K562 (cell line): ENCODE measurements around the gene KDM2B. TPM values are rescaled to one million over a fixed set of nuclear protein-coding genes. Genes with fewer than 3 reads are reported as not detected.

Experiments used
- BRD4 ChIP-seq: fragments of 200-600 bp; sonication (generic); IDR thresholded peaks from 2 replicates; pipeline ENCODE4 v1.6.1; 2017; ENCODE audit warnings: inconsistent platforms
- CBFA2T3 ChIP-seq: fragments of 450-650 bp; IDR thresholded peaks from 2 replicates; pipeline ENCODE4 v1.6.1; 2017
- KDM2B ChIP-seq: fragments of 250-450 bp; sonication (Bioruptor Pico); IDR thresholded peaks from 2 replicates; pipeline ENCODE4 v1.8.0; 2021; ENCODE audit warnings: mild to moderate bottlenecking, moderate library complexity
- MEF2A ChIP-seq: IDR thresholded peaks from 2 replicates; pipeline ENCODE4 v1.6.1; 2011; ENCODE audit warnings: low read depth, mild to moderate bottlenecking, low read length, moderate library complexity; ENCODE audit not compliant: control insufficient read depth
- NCOA6 ChIP-seq: fragments of 450-650 bp; IDR thresholded peaks from 2 replicates; pipeline ENCODE4 v1.6.1; 2017; ENCODE audit warnings: mild to moderate bottlenecking
- NFE2 ChIP-seq: IDR thresholded peaks from 2 replicates; pipeline ENCODE4 v1.6.1; 2014; ENCODE audit warnings: antibody characterized with exemption, low read depth
- NR2C1 ChIP-seq, 2 experiments: fragments of 450-650 bp; IDR thresholded peaks; 2 replicates each; pipeline ENCODE4 v1.6.1; 2017; ENCODE audit warnings: mild to moderate bottlenecking in 2 of 2, antibody characterized with exemption in 1 of 2, inconsistent platforms in 1 of 2, missing compliant biosample characterization in 1 of 2, missing genetic modification characterization in 1 of 2
- PRDM10 ChIP-seq: fragments of 450-650 bp; IDR thresholded peaks from 2 replicates; pipeline ENCODE4 v1.6.1; 2018; ENCODE audit not compliant: partially characterized antibody
- RBBP5 ChIP-seq: fragments of 200-600 bp; sonication (generic); IDR thresholded peaks from 2 replicates; pipeline ENCODE4 v1.6.1; 2012; ENCODE audit warnings: borderline replicate concordance, mild to moderate bottlenecking, low read length, control low read depth, inconsistent platforms; ENCODE audit not compliant: insufficient read depth, poor library complexity, severe bottlenecking
- SMARCA4 ChIP-seq: fragments of 450-650 bp; IDR thresholded peaks from 2 replicates; pipeline ENCODE4 v1.6.1; 2016
- SMARCE1 ChIP-seq: fragments of 450-650 bp; IDR thresholded peaks from 2 replicates; pipeline ENCODE4 v1.7.1; 2016; ENCODE audit warnings: mild to moderate bottlenecking
- ZNF589 ChIP-seq: fragments of 200-800 bp; sonication (Bioruptor generic); IDR thresholded peaks from 2 replicates; pipeline ENCODE4 v1.6.1; 2016; ENCODE audit warnings: low read depth, missing genetic modification characterization, missing compliant biosample characterization
- polyA plus RNA-seq, 8 experiments: library from polyadenylated mRNA; depleted of rRNA in 4 of 8; stranded (reverse) in 5 of 8; unstranded in 3 of 8; fragments of >200 nt; fragmentation: Nextera tagmentation in 2 of 8; fragmentation: Illumina TruSeq in 1 of 8; extraction: Ambion mirVana in 2 of 8; extraction: Trizol in 1 of 8; gene quantifications; 2 replicates each; pipeline versions ENCODE4 v1.2.1 to v1.2.3, GENCODE V29; 2011 to 2014; ENCODE audit warnings: inconsistent platforms in 1 of 8, missing spikeins in 1 of 8
- total RNA-seq, 7 experiments: library from RNA; depleted of rRNA in 6 of 7; stranded (reverse); fragments of >200 nt in 6 of 7; fragmentation: Illumina TruSeq in 2 of 7; extraction: Trizol in 2 of 7; gene quantifications; 2 replicates each; pipeline versions ENCODE4 v1.2.1 to v1.2.3, GENCODE V29; 2011 to 2021; ENCODE audit warnings: low replicate concordance in 1 of 7

The KDM2B gene
- total and polyA plus RNA-seq, 9 of the 15 experiments (the other 6 are each of a cell fraction or from before 2014, with no cell fraction given): 7.4 to 50.5 (median 22.5) TPM

DNA sequence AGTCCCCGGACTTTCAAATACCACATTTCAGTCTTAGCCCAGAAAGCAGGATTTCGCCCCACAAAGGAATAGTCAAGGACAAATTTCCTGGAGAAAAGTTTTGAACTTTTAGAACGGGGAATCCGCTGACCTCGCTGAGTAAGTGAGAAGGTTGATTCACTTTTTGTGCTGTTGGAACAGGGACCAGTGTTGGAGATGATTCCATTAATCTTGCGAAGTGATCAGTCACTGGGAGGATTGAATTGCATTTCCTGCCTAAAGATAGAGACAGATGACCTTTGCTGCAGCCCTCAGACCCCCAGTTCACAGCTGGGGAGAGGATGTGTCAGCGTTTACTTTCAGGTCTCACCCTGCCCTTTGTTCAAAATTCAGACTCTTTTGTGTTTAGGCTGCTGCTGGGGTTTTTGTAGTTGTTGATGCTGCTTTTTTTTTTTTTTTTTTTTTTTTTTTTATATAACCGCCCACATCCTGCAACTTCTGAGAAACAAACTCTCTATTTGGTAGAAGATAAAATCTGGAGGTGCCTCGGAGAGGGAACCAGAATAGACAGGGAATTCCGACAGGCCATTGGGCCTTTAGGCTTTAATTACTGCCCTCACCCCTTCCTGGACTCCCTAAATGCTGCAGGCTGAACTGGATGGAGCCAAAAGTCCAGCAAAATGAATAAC lies 9.8 kb upstream of the KDM2B start (continued):
- TF ChIP-seq PRDM10 (peak; percentile 6), KDM2B (CRISPR knock-in tag) (no peak), ZNF589 (CRISPR knock-in tag) (0 out of 2 replicates have a peak, but pooled peaks have one; percentile 35), NFE2 (peak; percentile 62), RBBP5 (peak; percentile 13), CBFA2T3 (peak; percentile 32; the same call in 1 of the 2 replicates), SMARCE1 (0 out of 2 replicates have a peak, but pooled peaks have one; percentile 29), MEF2A (no peak), NCOA6 (no peak), NR2C1 (IDR thresholded peaks at IDR 0.05) (no peak), NR2C1 (tag; IDR thresholded peaks at IDR 0.05) (peak; percentile 12; the same call in 1 of the 2 replicates), BRD4 (no peak), SMARCA4 (0 out of 2 replicates have a peak, but pooled peaks have one; percentile 10)
